HUES6 (cell line): Measurements from ENCODE around the gene HSDL1.

Source experiments
- H3K27ac ChIP-seq: 2 replicates; pipeline ENCODE4 v1.7.0; 2013; ENCODE audit warnings: low read depth, mild to moderate bottlenecking, low read length, inconsistent platforms
- H3K27me3 ChIP-seq: 2 replicates; pipeline ENCODE4 v1.6.1; 2013; ENCODE audit warnings: low read length; ENCODE audit not compliant: control insufficient read depth, insufficient read depth
- H3K36me3 ChIP-seq: 2 replicates; pipeline ENCODE4 v1.6.1; 2013; ENCODE audit warnings: low read length; ENCODE audit not compliant: control insufficient read depth, insufficient read depth
- H3K4me1 ChIP-seq: 2 replicates; pipeline ENCODE4 v1.6.1; 2013; ENCODE audit warnings: low read length; ENCODE audit not compliant: control insufficient read depth, insufficient read depth
- H3K4me3 ChIP-seq: 2 replicates; pipeline ENCODE4 v1.5.1; 2013; ENCODE audit warnings: low read depth, low read length
- H3K9ac ChIP-seq: one replicate; pipeline ENCODE4 v1.6.1; 2013; ENCODE audit warnings: mild to moderate bottlenecking, low read length
- H3K9me3 ChIP-seq: 2 replicates; pipeline ENCODE4 v1.6.1; 2013; ENCODE audit warnings: low read depth, low read length; ENCODE audit not compliant: control insufficient read depth, insufficient read depth

HSDL1 gene

DNA sequence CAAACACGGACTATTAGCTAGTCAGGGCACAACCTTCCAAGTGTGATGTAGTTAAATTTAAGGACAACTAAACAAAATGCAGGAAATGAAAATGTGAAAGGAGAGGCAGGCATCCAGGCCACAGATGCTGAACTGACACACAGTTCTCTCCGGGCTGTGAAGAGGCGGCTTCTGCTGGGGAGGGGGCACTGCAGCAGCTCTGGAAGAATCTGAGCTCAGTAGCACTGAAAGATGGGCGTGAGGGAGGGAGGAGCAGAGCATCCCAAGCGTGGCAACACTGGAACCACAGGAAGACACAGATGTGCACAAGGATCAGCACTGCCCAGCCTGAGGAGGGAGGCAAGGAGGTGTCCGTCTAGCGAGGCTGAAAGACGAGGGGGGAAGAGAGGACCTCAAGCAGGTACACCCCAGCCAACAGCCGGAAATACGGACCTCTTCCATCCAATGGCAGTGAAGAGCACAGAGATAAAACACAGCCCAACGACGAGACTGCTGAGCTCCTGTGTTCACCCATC is 39.6 kb downstream of the HSDL1 start:
- H3K9me3 ChIP-seq, result no peaks in the 10 kb centered on the region
- H3K36me3 ChIP-seq, result peaks cover 14% of the 10 kb centered on the region
- H3K4me1 ChIP-seq, result no peaks in the 10 kb centered on the region
- H3K27me3 ChIP-seq, result no peaks in the 10 kb centered on the region
- no peak overlapping the region for H3K27ac ChIP-seq
- no peak overlapping the region for H3K4me3 ChIP-seq
- H3K9ac ChIP-seq, result no peak overlapping the region

DNA sequence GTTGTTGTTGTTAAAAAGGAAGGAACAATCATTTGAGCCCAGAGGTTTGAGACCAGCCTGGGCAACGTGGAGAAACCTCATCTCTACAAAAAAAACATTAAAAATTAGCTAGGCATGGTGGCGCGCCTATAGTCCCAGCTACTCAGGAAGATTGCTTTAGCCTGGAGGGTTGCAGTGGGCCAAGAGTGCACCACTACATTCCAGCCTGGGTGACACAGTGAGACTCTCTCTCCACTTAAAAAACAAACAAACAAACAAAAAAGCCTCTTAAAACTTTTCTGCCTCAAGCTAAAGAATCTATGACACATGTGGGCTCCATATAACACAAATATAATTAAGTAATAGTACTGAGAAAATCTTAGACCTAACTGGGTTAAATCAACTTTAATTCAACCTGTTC is 40.7 kb downstream of the HSDL1 start:
- Histone ChIP-seq H3K9me3 (no peaks in the 10 kb centered on the region), H3K4me1 (no peaks in the 10 kb centered on the region), H3K4me3 (no peak overlapping the region)

DNA sequence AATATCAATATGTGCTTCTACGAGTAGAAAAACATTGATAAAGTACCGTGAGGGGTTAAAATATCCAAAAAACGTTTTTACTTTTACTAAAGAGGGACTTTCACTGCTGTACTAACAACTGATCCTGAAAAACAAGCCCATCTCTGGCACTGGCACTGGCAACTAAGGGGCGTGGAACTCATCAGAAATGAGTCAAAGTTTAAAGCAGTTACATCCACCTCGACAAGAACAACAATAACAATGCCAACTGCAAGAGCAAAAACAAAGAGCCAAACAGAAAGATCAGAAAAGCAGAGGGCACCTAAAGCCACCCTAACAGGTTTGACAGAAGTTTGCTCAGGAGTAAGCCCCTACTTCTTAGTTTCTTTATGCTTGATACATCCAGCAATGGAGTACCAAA is 41.3 kb downstream of the HSDL1 start:
- Histone ChIP-seq H3K4me1 (no peaks in the 10 kb centered on the region), H3K9ac (no peak overlapping the region), H3K4me3 (no peak overlapping the region), H3K27ac (no peak overlapping the region), H3K36me3 (peaks cover 12% of the 10 kb centered on the region), H3K9me3 (no peaks in the 10 kb centered on the region), H3K27me3 (no peaks in the 10 kb centered on the region)

More for the DNA sequence above, 40.7 kb downstream of the HSDL1 start:
- Histone ChIP-seq H3K9ac (no peak overlapping the region), H3K27me3 (no peaks in the 10 kb centered on the region), H3K27ac (no peak overlapping the region), H3K36me3 (peaks cover 11% of the 10 kb centered on the region)

DNA sequence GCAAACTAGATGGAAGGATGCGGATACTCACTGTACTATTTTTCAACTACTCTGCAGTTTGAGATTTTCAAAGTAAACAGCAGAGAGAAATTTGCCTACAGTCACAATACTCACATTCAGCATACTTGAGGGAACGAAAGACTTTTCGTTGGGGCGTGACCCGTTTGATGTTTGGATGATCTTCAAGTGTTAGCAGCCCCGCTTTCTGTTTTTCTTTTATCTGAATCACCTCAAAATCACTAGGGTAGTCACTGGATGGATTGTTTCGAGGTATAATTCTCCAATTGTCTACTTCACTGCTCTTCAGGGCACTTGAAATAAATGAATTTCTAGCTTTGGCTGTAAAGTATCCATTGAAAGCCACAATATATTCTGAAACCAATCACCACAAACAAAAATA is 46.0 kb downstream of the HSDL1 start:
- Histone ChIP-seq H3K36me3 (peaks cover 49% of the 10 kb centered on the region), H3K9me3 (no peaks in the 10 kb centered on the region), H3K27ac (no peak overlapping the region), H3K4me3 (no peak overlapping the region), H3K9ac (no peak overlapping the region), H3K27me3 (no peaks in the 10 kb centered on the region), H3K4me1 (no peaks in the 10 kb centered on the region)

DNA sequence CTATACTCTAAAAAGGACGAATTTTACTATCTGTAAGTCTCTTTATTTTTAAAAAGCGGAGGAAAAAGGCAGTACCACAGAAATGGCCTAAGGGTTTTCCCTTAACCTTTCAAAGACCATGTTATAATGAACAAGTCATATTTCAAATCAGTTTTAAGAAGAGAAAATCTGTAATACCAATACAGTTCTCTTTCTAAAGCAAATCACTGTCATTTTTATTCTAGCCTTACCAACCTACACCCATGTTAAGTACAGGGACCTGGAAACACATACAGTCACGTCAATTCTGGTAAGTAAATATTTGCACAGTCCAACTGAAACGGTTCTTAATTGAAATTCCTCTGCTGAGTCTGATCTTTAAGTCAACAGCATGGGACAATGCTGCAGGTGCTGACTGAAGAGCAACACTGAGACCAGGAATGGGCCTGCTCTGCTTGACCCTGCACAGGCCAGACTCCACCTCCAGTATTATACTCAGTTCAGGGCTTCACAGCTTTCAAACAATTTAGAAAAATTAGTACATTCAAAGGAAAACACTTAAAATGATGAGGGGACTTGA is 48.5 kb downstream of the HSDL1 start:
- no peak overlapping the region for H3K27ac ChIP-seq
- H3K9me3 ChIP-seq, result no peaks in the 10 kb centered on the region
- no peaks in the 10 kb centered on the region for H3K4me1 ChIP-seq
- H3K4me3 ChIP-seq, result no peak overlapping the region
- peaks cover 67% of the 10 kb centered on the region for H3K36me3 ChIP-seq
- H3K9ac ChIP-seq, result no peak overlapping the region
- H3K27me3 ChIP-seq, result no peaks in the 10 kb centered on the region

DNA sequence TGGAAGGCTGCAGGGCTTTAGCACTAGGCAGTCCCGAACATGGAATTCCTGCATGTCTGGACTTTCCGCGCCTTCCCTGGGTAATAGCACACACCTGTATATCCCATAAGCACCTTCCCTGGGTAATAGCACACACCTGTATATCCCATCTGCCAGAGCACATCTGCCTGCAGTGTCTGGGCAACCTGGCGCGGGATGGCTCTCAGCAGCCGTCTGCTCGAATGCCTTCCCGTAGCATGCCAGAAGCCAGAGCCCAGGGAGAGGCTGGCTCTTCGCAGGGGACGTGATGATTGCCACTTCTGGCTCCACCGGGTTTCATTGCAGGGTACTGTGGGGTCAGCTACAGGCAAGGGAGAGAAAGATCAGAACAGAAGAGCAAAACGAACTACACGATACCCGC is 49.5 kb downstream of the HSDL1 start:
- peaks cover 76% of the 10 kb centered on the region for H3K36me3 ChIP-seq

DNA sequence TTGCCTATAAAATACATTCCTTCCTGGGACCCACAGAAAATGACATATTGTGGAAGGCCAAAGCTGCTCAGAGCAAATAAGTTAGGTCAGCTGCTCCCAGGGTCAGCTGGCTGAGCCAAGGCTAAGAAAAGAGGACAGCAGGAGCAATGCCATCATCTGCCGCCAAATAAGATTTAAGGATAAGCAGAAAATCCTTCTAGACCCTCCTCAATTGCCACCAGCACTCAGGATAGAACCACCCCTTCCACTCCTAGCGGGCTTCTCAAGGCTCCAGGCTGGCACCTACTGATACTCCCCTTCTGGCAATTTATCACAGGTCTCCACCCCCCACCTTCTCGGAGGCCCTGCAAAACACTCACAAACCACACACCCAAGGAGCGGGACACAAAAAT is 51.1 kb downstream of the HSDL1 start:
- Histone ChIP-seq H3K9me3 (no peaks in the 10 kb centered on the region), H3K9ac (no peak overlapping the region), H3K36me3 (peaks cover 88% of the 10 kb centered on the region), H3K4me1 (no peaks in the 10 kb centered on the region), H3K27ac (no peak overlapping the region), H3K27me3 (no peaks in the 10 kb centered on the region), H3K4me3 (no peak overlapping the region)

More for the DNA sequence above, 49.5 kb downstream of the HSDL1 start:
- Histone ChIP-seq H3K9ac (no peak overlapping the region), H3K27me3 (no peaks in the 10 kb centered on the region), H3K4me1 (no peaks in the 10 kb centered on the region), H3K9me3 (no peaks in the 10 kb centered on the region), H3K4me3 (no peak overlapping the region), H3K27ac (no peak overlapping the region)

DNA sequence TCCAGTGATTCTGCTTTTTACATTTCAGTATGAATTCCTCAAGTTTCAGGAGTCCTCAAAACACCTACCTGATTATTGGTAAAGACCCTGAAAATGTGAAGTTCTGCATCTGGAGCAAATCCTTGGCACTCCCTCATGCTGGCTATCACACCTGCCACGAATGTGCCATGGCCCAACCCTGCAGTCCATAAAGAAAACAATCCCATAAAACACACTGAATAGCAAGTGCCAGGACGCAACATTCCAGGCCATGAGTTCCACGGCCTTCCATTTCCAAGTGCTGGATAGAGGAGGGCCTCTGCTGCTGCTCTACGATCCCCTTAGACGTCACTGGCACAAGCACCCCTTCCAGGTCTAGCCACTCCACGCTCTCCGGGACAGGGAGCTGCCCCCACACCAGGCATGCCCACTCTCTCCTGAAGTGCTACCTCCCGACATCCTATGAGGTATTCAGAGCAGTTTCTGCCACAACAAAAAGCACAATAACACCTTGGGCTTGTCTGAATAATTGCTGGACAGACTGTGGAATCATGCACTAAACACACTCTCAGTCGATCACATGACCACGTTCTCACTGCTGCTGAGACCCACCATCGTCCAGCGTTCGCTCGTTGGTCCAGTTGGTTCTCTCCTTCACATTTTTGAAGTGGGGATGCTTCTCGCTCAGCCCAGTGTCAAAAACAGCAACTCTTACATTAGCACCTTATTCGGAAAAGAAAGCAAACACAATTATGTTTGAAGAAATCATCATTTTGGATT is 51.7 kb downstream of the HSDL1 start:
- Histone ChIP-seq H3K4me1 (no peaks in the 10 kb centered on the region), H3K9me3 (no peaks in the 10 kb centered on the region), H3K27me3 (no peaks in the 10 kb centered on the region), H3K4me3 (no peak overlapping the region), H3K36me3 (peaks cover 89% of the 10 kb centered on the region), H3K9ac (no peak overlapping the region), H3K27ac (no peak overlapping the region)

DNA sequence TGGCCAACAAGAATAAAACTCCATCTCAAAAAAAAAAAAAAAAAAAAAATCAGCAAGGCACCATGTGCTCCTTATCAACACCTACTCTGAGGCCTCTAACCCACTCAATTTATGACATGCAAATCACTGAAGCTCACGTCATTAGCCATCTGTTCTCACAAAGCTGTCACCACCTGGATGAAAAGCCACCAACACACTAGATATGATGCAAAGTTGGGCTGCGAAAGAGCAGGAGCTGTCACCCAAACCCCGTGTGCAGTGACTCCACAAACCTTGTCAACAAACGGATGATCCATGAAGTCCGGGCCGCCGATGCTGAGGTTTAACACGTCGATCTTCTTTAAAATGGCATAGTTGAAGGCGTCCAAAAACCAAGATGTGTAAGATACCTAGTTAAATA is 53.5 kb downstream of the HSDL1 start:
- H3K4me1 ChIP-seq, result no peaks in the 10 kb centered on the region
- H3K36me3 ChIP-seq, result peaks cover 91% of the 10 kb centered on the region
- H3K4me3 ChIP-seq, result no peak overlapping the region
- H3K9ac ChIP-seq, result no peak overlapping the region
- H3K27me3 ChIP-seq, result no peaks in the 10 kb centered on the region
- H3K9me3 ChIP-seq, result no peaks in the 10 kb centered on the region
- H3K27ac ChIP-seq, result no peak overlapping the region

DNA sequence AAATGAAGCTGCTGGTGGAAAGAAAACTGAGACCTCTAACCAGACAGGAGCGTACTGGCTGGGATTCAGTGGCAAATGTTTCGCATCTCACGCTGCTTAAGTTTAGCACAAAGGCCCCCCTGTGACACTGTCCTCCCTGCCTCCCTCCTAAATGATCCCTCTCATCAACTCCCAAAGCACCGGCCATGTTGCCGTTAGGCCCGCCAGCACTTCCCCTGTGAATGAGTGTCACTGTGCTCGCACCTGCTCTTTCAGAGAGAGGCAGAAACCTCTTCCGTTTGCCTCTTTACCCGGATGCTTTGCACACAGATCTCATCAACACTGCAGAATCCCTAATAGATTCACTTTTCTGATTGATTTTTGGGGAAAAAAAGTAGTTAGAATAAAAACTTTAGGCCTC is 54.8 kb downstream of the HSDL1 start:
- no peak overlapping the region for H3K4me3 ChIP-seq
- peaks cover 91% of the 10 kb centered on the region for H3K36me3 ChIP-seq
- no peaks in the 10 kb centered on the region for H3K4me1 ChIP-seq
- no peak overlapping the region for H3K27ac ChIP-seq
- H3K27me3 ChIP-seq, result no peaks in the 10 kb centered on the region
- no peak overlapping the region for H3K9ac ChIP-seq
- no peaks in the 10 kb centered on the region for H3K9me3 ChIP-seq

DNA sequence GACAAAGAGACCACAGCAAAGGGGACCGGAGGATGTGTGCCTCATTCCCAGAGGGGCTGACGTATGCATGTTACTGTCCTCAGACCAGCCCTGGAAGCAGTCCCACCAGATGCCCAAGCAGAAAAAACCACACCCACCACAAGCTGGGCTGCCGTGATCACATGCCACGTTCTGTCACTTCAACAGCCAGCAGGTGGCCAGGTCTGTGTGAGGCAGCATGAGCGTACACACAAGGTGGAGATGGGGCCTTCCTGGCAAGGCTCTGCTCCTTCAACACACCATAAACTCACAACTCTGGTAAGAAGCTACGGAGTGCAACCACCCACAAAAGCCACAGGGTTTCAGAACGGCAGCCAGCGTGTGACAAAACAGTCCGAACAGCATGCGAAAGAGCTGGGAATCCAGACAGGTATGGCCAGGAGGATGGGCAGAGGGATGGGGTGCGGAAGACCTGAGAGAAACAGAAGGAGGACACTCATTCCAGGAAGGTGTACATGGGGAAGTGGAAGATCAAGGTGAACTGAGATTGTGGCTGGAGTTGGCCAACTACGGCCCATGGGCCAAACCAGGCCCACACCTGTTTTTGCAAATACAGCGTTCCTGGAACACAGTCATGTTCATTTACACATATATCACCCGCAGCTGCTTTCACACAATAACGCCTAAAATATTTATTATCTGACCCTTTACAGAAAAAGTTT is 56.1 kb downstream of the HSDL1 start:
- H3K9ac ChIP-seq, result no peak overlapping the region
- H3K36me3 ChIP-seq, result peaks cover 87% of the 10 kb centered on the region
- no peaks in the 10 kb centered on the region for H3K9me3 ChIP-seq
- no peaks in the 10 kb centered on the region for H3K4me1 ChIP-seq
- H3K4me3 ChIP-seq, result no peak overlapping the region
- H3K27ac ChIP-seq, result no peak overlapping the region
- H3K27me3 ChIP-seq, result no peaks in the 10 kb centered on the region
